ENCODE data around the gene NTF3. TPM values are rescaled to one million over a fixed set of nuclear protein-coding genes. Genes with fewer than 3 reads are reported as not detected.

Gene NTF3
- total and polyA plus RNA-seq, 12 donors, result 0.20 to 2.2 (median 0.79) TPM; not detected in 1

GRCh38 chr12:5523396-5524115 lies 91.6 kb downstream of the NTF3 start:
- H3K27ac ChIP-seq, result no peak overlapping the region
- no peaks in the 10 kb centered on the region for H3K4me1 ChIP-seq
- DNase-seq, result no peak
- no peaks in the 10 kb centered on the region for H3K36me3 ChIP-seq
- no peak for ATAC-seq
- intact Hi-C loops (cut with DNase I), result no loop called here
- H3K4me3 ChIP-seq, result no peak overlapping the region
- TF ChIP-seq CTCF (IDR thresholded peaks at IDR 0.05), result no peak
- WGBS, 2 donors, result 92 to 93% methylated on average over 24 of the region's 24 CpGs
- no peaks in the 10 kb centered on the region for H3K27me3 ChIP-seq
- H3K9me3 ChIP-seq, result no peaks in the 10 kb centered on the region

GRCh38 chr12:5524116-5524768 lies 92.3 kb downstream of the NTF3 start:
- TF ChIP-seq CTCF (IDR thresholded peaks at IDR 0.05), result no peak
- Histone ChIP-seq H3K36me3 (no peaks in the 10 kb centered on the region), H3K27me3 (no peaks in the 10 kb centered on the region), H3K4me3 (no peak overlapping the region), H3K4me1 (no peaks in the 10 kb centered on the region), H3K27ac (no peak overlapping the region), H3K9me3 (no peaks in the 10 kb centered on the region)
- intact Hi-C loops (cut with DNase I), result no loop called here
- no peak for ATAC-seq
- no peak for DNase-seq
- 94 to 95% methylated on average over 12 of the region's 12 CpGs for WGBS, 2 donors

GRCh38 chr12:5524769-5525436 lies 93.0 kb downstream of the NTF3 start:
- Histone ChIP-seq H3K27ac (no peak overlapping the region), H3K36me3 (no peaks in the 10 kb centered on the region), H3K4me1 (no peaks in the 10 kb centered on the region), H3K9me3 (no peaks in the 10 kb centered on the region), H3K4me3 (no peak overlapping the region), H3K27me3 (no peaks in the 10 kb centered on the region)
- intact Hi-C loops (cut with DNase I), result no loop called here
- ATAC-seq (peak in 1 of 8 donors; percentile 44), DNase-seq (no peak)
- 85% methylated on average over 15 of the region's 15 CpGs for WGBS, 2 donors
- TF ChIP-seq CTCF (IDR thresholded peaks at IDR 0.05), result no peak

GRCh38 chr12:5525783-5526367 lies 94.0 kb downstream of the NTF3 start:
- no peak overlapping the region for H3K4me3 ChIP-seq
- no peak for DNase-seq
- 92% methylated on average over 4 of the region's 4 CpGs for WGBS, 2 donors
- intact Hi-C loops (cut with DNase I), result no loop called here
- no peak overlapping the region for H3K27ac ChIP-seq
- H3K4me1 ChIP-seq, result no peaks in the 10 kb centered on the region
- H3K36me3 ChIP-seq, result no peaks in the 10 kb centered on the region
- H3K9me3 ChIP-seq, result no peaks in the 10 kb centered on the region
- no peak for TF ChIP-seq CTCF (IDR thresholded peaks at IDR 0.05)
- H3K27me3 ChIP-seq, result no peaks in the 10 kb centered on the region
- ATAC-seq, result no peak

All from heart right ventricle (tissue), 16 donors.